ENCODE results near the gene CDH11.

The CDH11 gene

DNA sequence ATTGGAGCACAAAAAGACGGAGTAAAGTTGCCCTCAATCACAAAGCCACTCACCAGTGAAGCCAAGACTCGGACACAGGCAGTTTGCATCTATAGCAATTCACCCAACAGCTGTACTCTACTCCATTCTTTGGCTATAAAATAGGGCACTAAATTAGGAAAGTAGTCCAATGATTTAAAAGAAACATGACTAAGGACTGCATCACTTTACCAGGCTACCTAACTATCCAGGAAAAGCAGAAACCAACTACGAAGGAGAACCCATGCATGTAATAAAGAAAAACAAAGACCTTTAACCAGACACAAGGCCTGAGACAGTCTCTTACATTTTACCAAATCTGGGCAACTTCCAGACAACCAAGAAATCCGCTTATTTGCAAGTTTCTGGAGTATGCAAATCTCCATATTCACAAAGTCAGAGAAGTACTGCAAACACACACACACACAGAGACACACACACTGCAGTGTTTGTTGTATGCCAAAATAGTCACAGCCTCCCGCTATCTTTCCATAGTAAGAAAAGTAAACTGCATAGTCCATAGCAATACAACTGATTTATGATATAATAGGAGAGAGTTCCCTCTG is 59.8 kb downstream of the CDH11 start:
- Histone ChIP-seq H3K4me1 (ENCODE audit: insufficient read depth, low read length, poor library complexity, severe bottlenecking) (no peaks in the 10 kb centered on the region), H2AFZ (ENCODE audit: low read length) (no peak overlapping the region), H3K36me3 (ENCODE audit: insufficient read depth, low read length) (no peaks in the 10 kb centered on the region), H3K27me3 (ENCODE audit: insufficient read depth, low read length, poor library complexity, severe bottlenecking) (no peaks in the 10 kb centered on the region), H3K9me3 (ENCODE audit: insufficient read depth, low read depth, low read length) (no peaks in the 10 kb centered on the region; the same call in 1 of the 2 replicates), H3K4me3 (ENCODE audit: low read length, poor library complexity, severe bottlenecking) (no peak overlapping the region), H3K9ac (ENCODE audit: low read depth, low read length, poor library complexity, severe bottlenecking) (no peak overlapping the region), H3K79me2 (ENCODE audit: insufficient read depth, low read length) (no peaks in the 10 kb centered on the region), H3F3A (ENCODE audit: low read depth) (no peaks in the 10 kb centered on the region), H3K4me2 (ENCODE audit: low read depth, low read length, poor library complexity, severe bottlenecking) (no peak overlapping the region), H3K9me2 (replicated peaks; ENCODE audit: low read depth, low read length) (no peaks in the 10 kb centered on the region), H4K20me1 (ENCODE audit: insufficient read depth, low read length, poor library complexity, severe bottlenecking) (no peaks in the 10 kb centered on the region)
- TF ChIP-seq CTCF (conservative IDR thresholded peaks at IDR 0.05; ENCODE audit: low read length) = no peak
- no peak for TF ChIP-seq EZH2phosphoT487 (IDR thresholded peaks at IDR 0.05; ENCODE audit: borderline replicate concordance)

DNA sequence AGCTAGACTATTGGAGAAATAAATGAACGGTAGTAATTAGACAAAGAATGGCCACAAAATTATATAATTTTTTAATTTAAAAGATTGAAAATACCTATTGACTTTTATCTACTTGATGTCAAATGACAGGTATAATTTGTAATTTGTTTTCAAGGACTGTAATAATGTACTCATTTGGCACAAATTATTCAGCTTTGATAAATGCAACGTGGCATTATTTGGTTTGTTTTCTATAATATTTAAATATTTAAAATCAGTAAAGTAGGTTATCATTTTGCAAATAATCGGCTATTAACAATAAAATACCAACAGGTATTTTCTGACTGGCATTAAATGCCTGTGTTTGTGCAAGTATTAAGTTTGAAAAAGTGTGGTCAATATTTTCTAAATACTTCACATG is 60.6 kb downstream of the CDH11 start:
- no peaks in the 10 kb centered on the region; the same call in 1 of the 2 replicates for H3K9me3 ChIP-seq (ENCODE audit: insufficient read depth, low read depth, low read length)
- no peaks in the 10 kb centered on the region for H3K36me3 ChIP-seq (ENCODE audit: insufficient read depth, low read length)
- no peak overlapping the region for H3K9ac ChIP-seq (ENCODE audit: low read depth, low read length, poor library complexity, severe bottlenecking)
- no peak overlapping the region for H3K4me3 ChIP-seq (ENCODE audit: low read length, poor library complexity, severe bottlenecking)
- H3K27me3 ChIP-seq (ENCODE audit: insufficient read depth, low read length, poor library complexity, severe bottlenecking) = no peaks in the 10 kb centered on the region
- no peak overlapping the region for H2AFZ ChIP-seq (ENCODE audit: low read length)
- H4K20me1 ChIP-seq (ENCODE audit: insufficient read depth, low read length, poor library complexity, severe bottlenecking) = no peaks in the 10 kb centered on the region
- H3F3A ChIP-seq (ENCODE audit: low read depth) = no peaks in the 10 kb centered on the region
- no peak overlapping the region for H3K4me2 ChIP-seq (ENCODE audit: low read depth, low read length, poor library complexity, severe bottlenecking)
- no peak for TF ChIP-seq EZH2phosphoT487 (IDR thresholded peaks at IDR 0.05; ENCODE audit: borderline replicate concordance)
- no peak for TF ChIP-seq CTCF (conservative IDR thresholded peaks at IDR 0.05; ENCODE audit: low read length)
- no peaks in the 10 kb centered on the region for H3K4me1 ChIP-seq (ENCODE audit: insufficient read depth, low read length, poor library complexity, severe bottlenecking)
- no peaks in the 10 kb centered on the region for H3K9me2 ChIP-seq (replicated peaks; ENCODE audit: low read depth, low read length)
- H3K79me2 ChIP-seq (ENCODE audit: insufficient read depth, low read length) = no peaks in the 10 kb centered on the region

GRCh38 chr16:65059406-65059980 is 62.4 kb downstream of the CDH11 start:
- Histone ChIP-seq H3K36me3 (ENCODE audit: insufficient read depth, low read length) (no peaks in the 10 kb centered on the region), H3K4me3 (ENCODE audit: low read length, poor library complexity, severe bottlenecking) (no peak overlapping the region), H3K4me2 (ENCODE audit: low read depth, low read length, poor library complexity, severe bottlenecking) (no peak overlapping the region), H3K9ac (ENCODE audit: low read depth, low read length, poor library complexity, severe bottlenecking) (no peak overlapping the region), H3K9me2 (replicated peaks; ENCODE audit: low read depth, low read length) (no peaks in the 10 kb centered on the region), H3K27me3 (ENCODE audit: insufficient read depth, low read length, poor library complexity, severe bottlenecking) (no peaks in the 10 kb centered on the region), H3K9me3 (ENCODE audit: insufficient read depth, low read depth, low read length) (no peaks in the 10 kb centered on the region; the same call in 1 of the 2 replicates), H2AFZ (ENCODE audit: low read length) (no peak overlapping the region), H3K79me2 (ENCODE audit: insufficient read depth, low read length) (no peaks in the 10 kb centered on the region), H3K4me1 (ENCODE audit: insufficient read depth, low read length, poor library complexity, severe bottlenecking) (no peaks in the 10 kb centered on the region), H3F3A (ENCODE audit: low read depth) (no peaks in the 10 kb centered on the region), H4K20me1 (ENCODE audit: insufficient read depth, low read length, poor library complexity, severe bottlenecking) (no peaks in the 10 kb centered on the region)
- TF ChIP-seq EZH2phosphoT487 (IDR thresholded peaks at IDR 0.05; ENCODE audit: borderline replicate concordance) (no peak), CTCF (conservative IDR thresholded peaks at IDR 0.05; ENCODE audit: low read length) (no peak)

Data from Loucy (cell line).